ENCODE results near the gene UQCRC2. TPM values are rescaled to one million over a fixed set of nuclear protein-coding genes. Genes with fewer than 3 reads are reported as not detected.

UQCRC2 gene
- 157 to 206 TPM (median 164 TPM) in 5 replicates for total RNA-seq (2022; extraction: Qiagen RNA extraction)

DNA sequence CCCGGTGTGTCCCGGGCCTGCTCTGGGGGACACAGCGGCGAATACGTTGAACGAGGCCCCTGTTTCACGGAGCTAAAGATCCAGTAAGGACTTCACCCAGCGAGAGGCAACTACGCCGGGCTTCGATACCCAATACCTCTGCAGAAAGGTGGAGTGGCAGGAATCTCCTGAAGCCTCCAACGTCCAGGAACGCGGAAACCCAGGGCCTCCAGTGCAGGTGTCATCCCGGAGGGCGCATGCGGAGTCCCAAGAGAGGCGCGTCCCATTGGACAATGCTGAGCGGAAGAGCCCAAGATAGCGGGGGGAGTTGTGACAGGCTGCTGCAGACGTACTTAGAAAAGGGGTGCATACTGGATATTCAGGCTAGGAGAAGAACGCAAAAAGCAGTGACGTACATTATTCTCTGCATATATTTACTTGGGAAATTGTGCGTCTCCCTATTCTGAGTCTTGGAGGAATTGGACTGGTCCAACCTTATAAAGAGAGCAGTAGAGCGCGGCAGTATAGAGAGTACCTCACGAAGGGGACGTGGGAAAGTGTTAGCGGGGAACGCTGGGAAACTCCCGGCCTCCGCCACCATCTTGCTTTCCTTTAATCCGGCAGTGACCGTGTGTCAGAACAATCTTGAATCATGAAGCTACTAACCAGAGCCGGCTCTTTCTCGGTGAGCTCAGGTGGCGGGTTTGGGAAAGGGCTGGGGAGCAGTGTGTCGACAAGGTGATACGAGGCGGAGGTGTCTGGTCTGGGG lies at the start of gene UQCRC2:
UQCRC2 (plus strand) TSS at position 569 of the 748 bp plus-strand sequence; CDS start at position 632, 63 bp downstream.

DNA sequence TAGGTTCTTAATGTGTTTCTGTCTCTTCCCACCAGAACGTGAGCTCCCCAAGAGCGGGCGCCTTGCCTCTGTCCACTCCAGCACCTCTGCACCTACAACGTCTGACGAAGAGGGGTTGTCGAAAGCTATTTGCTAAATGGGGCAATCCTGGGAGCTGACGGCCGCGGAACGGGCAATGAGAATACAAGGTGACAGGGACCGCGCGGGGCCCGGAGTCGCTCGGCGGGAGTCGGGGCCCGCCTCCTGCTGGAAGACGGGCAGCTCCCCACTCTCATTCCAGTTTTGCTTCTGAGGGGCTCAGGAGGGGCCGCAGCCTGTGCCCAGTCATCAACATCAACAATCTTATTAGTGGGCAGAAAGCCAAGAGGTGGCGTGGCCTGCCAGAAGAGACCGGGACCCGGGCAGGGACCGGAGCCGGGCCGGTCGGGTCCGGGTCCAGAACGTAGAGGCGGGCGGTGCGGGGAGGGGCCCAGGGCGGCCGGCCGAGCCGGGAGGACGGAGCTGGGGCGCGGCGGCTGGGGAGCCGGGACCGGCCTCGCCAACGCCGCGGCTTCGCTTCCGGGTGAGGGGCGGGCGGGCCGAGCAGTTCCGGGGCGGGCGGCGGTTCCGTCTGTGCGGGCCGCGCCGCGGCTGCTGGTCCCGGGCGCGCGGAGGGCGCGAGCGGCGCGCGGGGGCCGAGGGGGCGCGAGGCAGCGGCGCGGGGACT lies 54.5 kb downstream of the UQCRC2 start, which contains the start of gene MOSMO:
MOSMO (plus strand) TSS at position 603 of the 706 bp plus-strand sequence. CDS start 191 bp downstream, outside the sequence.

Other genes starting within 250 kb of the UQCRC2 start
- gene NPIPB4, start 95.6 kb upstream of the UQCRC2 start, total RNA-seq (2022; extraction: Qiagen RNA extraction), result 21.4 to 30.4 TPM (median 26.9 TPM) in 5 replicates
- 0.16 TPM in 1 of 5 replicates, not detected in the others for gene PDZD9, start 47.8 kb downstream of the UQCRC2 start, total RNA-seq (2022; extraction: Qiagen RNA extraction)
- 8.3 to 15.9 TPM (median 14.0 TPM) in 5 replicates for gene MOSMO, start 54.8 kb downstream of the UQCRC2 start, total RNA-seq (2022; extraction: Qiagen RNA extraction)
- 0.03 to 0.11 TPM (median 0.07 TPM) in 3 of 5 replicates, not detected in the others for gene VWA3A, start 139.2 kb downstream of the UQCRC2 start, total RNA-seq (2022; extraction: Qiagen RNA extraction)
- gene SDR42E2, start 209.1 kb downstream of the UQCRC2 start, total RNA-seq (2022; extraction: Qiagen RNA extraction), result not detected in 5 replicates